Ovary (tissue), 3 donors: Measurements from ENCODE around the gene LMX1A.

Source experiments
- EP300 ChIP-seq: sonication (generic); formaldehyde crosslinking; IDR thresholded peaks from one replicate; pipeline ENCODE4 v1.6.1; 2017; ENCODE audit warnings: antibody characterized with exemption
- POLR2A ChIP-seq: fragments of 450-650 bp; IDR thresholded peaks from one replicate; pipeline ENCODE4 v1.6.1; 2017; ENCODE audit warnings: antibody characterized with exemption, mild to moderate bottlenecking, moderate library complexity
- TF ChIP-seq, protein P1 (sequence below), 3 donors: fragments of 450-650 bp in 2 of 3; fragments of 200-600 bp in 1 of 3; IDR thresholded peaks; one replicate each; pipeline versions ENCODE4 v1.5.1 to v1.8.0; 2016 to 2022; ENCODE audit warnings: antibody characterized with exemption in 3 of 3, mild to moderate bottlenecking in 1 of 3
- donor health status: DM: no; HTN: no; CAD: no.

DNA sequence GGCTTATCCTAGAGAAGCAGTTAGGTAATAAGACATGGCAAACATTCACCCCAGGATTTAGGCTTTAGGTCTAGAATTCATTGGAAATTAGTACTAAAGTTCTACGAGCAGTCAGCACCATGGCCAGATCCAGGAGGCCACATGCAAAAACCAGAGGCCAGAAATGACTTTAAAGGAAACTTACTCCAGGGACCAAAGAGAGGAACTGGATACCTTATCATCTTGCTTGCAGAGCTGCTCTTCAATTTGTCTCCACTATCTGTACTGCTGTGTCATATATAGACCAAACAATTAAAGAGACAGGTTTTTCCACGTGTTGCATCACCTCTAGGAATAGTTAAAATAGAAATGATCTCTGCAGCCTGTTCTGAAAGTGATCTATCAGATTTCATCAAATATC is 127.8 kb downstream of the LMX1A start:
- TF ChIP-seq POLR2A: no peak
- TF ChIP-seq, protein P1, sequence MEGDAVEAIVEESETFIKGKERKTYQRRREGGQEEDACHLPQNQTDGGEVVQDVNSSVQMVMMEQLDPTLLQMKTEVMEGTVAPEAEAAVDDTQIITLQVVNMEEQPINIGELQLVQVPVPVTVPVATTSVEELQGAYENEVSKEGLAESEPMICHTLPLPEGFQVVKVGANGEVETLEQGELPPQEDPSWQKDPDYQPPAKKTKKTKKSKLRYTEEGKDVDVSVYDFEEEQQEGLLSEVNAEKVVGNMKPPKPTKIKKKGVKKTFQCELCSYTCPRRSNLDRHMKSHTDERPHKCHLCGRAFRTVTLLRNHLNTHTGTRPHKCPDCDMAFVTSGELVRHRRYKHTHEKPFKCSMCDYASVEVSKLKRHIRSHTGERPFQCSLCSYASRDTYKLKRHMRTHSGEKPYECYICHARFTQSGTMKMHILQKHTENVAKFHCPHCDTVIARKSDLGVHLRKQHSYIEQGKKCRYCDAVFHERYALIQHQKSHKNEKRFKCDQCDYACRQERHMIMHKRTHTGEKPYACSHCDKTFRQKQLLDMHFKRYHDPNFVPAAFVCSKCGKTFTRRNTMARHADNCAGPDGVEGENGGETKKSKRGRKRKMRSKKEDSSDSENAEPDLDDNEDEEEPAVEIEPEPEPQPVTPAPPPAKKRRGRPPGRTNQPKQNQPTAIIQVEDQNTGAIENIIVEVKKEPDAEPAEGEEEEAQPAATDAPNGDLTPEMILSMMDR (IDR thresholded peaks at IDR 0.05): no peak
- TF ChIP-seq EP300: no peak
